ENCODE measurements around the gene COL5A2.

COL5A2 gene

DNA sequence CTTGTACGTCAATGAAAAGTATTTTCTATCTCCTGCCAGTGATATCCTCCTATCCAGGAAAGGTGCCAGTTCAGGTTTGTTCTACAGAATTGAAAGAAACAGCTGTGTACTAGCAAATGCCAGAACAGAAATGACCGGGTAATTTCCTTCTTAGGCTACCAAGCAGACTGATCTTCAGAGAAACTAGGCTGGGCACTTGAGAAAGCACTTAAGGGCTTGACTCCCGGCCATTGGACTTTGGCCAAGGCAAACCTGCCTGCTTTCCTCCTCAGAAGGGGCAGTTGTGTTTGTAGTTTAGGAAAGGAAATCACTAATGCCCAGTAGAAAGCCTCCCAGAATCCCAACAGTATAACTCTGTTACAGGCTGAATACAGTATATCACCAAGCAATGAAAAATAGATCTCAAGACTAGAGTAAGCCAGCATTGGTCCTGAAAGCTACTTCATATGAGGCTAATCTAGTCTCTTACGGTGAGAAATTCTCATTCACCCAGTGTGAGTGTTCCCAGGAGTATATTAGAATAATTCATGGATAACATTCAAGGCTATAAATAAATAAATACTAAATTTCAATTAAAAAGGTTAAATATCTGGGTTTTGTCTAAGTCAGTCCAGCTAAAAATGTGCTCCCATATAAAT is 43.0 kb upstream of the COL5A2 start:
- no peak overlapping the region for H3K27ac ChIP-seq (ENCODE audit: low read depth, low read length)
- H4K20me1 ChIP-seq (ENCODE audit: low read depth, low read length) = no peaks in the 10 kb centered on the region
- no peaks in the 10 kb centered on the region for H3K36me3 ChIP-seq (ENCODE audit: low read length)
- H3K9me3 ChIP-seq (ENCODE audit: insufficient read depth, low read length) = no peaks in the 10 kb centered on the region
- H3K79me2 ChIP-seq (ENCODE audit: insufficient read depth, low read length) = no peaks in the 10 kb centered on the region
- H3K9me2 ChIP-seq (replicated peaks; ENCODE audit: insufficient read depth, low read length) = no peaks in the 10 kb centered on the region
- no peak overlapping the region for H3K4me2 ChIP-seq (ENCODE audit: low read depth, low read length, poor library complexity, severe bottlenecking)
- H3K4me3 ChIP-seq (ENCODE audit: insufficient read depth, low read length, poor library complexity, severe bottlenecking) = no peak overlapping the region
- H3F3A ChIP-seq (ENCODE audit: insufficient read depth) = no peaks in the 10 kb centered on the region
- TF ChIP-seq EZH2phosphoT487 (conservative IDR thresholded peaks at IDR 0.05; ENCODE audit: low read length) = no peak
- TF ChIP-seq, protein P1, sequence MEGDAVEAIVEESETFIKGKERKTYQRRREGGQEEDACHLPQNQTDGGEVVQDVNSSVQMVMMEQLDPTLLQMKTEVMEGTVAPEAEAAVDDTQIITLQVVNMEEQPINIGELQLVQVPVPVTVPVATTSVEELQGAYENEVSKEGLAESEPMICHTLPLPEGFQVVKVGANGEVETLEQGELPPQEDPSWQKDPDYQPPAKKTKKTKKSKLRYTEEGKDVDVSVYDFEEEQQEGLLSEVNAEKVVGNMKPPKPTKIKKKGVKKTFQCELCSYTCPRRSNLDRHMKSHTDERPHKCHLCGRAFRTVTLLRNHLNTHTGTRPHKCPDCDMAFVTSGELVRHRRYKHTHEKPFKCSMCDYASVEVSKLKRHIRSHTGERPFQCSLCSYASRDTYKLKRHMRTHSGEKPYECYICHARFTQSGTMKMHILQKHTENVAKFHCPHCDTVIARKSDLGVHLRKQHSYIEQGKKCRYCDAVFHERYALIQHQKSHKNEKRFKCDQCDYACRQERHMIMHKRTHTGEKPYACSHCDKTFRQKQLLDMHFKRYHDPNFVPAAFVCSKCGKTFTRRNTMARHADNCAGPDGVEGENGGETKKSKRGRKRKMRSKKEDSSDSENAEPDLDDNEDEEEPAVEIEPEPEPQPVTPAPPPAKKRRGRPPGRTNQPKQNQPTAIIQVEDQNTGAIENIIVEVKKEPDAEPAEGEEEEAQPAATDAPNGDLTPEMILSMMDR (IDR thresholded peaks at IDR 0.05; ENCODE audit: insufficient read depth, low read length, poor library complexity, severe bottlenecking) = no peak
- no peak overlapping the region for H3K9ac ChIP-seq (ENCODE audit: low read length)
- no peak overlapping the region for H2AFZ ChIP-seq (ENCODE audit: low read depth, low read length, severe bottlenecking)
- no peaks in the 10 kb centered on the region for H3K27me3 ChIP-seq (ENCODE audit: low read length)

DNA sequence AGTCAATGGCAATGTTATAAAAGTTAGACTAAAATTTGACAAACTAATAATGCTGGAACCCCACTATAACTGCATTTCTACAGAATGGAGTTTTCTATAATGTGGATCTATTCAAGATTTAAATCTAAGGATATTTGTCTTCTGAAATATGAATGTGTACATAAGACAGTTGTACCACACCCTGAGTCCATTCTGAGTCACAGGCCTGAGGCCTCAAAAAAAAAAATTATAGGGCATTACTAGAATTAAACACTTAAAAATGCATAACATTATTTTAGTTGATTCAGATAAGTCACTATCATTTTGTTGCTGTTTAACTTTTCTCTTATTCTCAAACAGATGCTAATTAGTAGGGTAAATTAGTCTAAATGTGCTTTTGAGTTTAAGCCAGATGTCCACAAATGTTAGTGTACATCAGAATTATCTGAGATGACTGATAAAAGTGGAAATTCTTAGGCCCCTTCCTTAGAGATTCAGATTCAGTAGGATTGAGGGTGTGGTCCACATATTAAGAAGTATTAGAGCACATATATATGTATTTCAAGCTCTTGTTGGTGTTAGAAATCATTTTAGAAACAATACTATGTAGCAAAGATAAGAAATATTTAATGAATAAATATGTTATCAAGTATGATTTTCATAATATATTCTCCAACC is 42.4 kb upstream of the COL5A2 start:
- H4K20me1 ChIP-seq (ENCODE audit: low read depth, low read length) = no peaks in the 10 kb centered on the region
- H3F3A ChIP-seq (ENCODE audit: insufficient read depth) = no peaks in the 10 kb centered on the region
- no peak overlapping the region for H2AFZ ChIP-seq (ENCODE audit: low read depth, low read length, severe bottlenecking)
- no peak overlapping the region for H3K27ac ChIP-seq (ENCODE audit: low read depth, low read length)
- H3K27me3 ChIP-seq (ENCODE audit: low read length) = no peaks in the 10 kb centered on the region
- H3K9ac ChIP-seq (ENCODE audit: low read length) = no peak overlapping the region
- H3K4me3 ChIP-seq (ENCODE audit: insufficient read depth, low read length, poor library complexity, severe bottlenecking) = no peak overlapping the region
- H3K79me2 ChIP-seq (ENCODE audit: insufficient read depth, low read length) = no peaks in the 10 kb centered on the region
- no peaks in the 10 kb centered on the region for H3K36me3 ChIP-seq (ENCODE audit: low read length)
- H3K9me3 ChIP-seq (ENCODE audit: insufficient read depth, low read length) = no peaks in the 10 kb centered on the region
- H3K4me2 ChIP-seq (ENCODE audit: low read depth, low read length, poor library complexity, severe bottlenecking) = no peak overlapping the region
- TF ChIP-seq, protein P1 (IDR thresholded peaks at IDR 0.05; ENCODE audit: insufficient read depth, low read length, poor library complexity, severe bottlenecking) = no peak
- TF ChIP-seq EZH2phosphoT487 (conservative IDR thresholded peaks at IDR 0.05; ENCODE audit: low read length) = no peak
- H3K9me2 ChIP-seq (replicated peaks; ENCODE audit: insufficient read depth, low read length) = no peaks in the 10 kb centered on the region

DNA sequence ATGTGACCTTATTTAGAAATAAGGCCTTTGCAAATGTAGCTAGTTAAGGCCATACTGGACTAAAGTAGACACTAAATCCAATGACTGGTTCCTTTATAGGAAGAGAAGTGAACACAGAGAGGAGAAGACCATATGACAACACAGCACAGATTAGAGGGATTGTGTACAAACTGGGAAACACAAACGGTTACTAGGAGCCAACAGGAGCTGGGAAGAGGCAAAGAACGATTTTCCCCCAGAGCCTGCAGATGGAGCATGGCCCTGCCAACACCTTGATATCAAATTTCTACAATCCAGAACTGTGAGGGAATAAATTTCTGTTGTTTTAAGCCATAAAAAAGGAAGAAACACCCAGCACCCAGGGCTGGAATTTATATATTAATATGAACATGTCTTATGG is 38.7 kb upstream of the COL5A2 start:
- H3K27me3 ChIP-seq (ENCODE audit: low read length) = no peaks in the 10 kb centered on the region
- H4K20me1 ChIP-seq (ENCODE audit: low read depth, low read length) = no peaks in the 10 kb centered on the region
- no peaks in the 10 kb centered on the region for H3K9me3 ChIP-seq (ENCODE audit: insufficient read depth, low read length)
- H3K9ac ChIP-seq (ENCODE audit: low read length) = no peak overlapping the region
- H2AFZ ChIP-seq (ENCODE audit: low read depth, low read length, severe bottlenecking) = no peak overlapping the region
- no peaks in the 10 kb centered on the region for H3K36me3 ChIP-seq (ENCODE audit: low read length)
- H3K4me3 ChIP-seq (ENCODE audit: insufficient read depth, low read length, poor library complexity, severe bottlenecking) = no peak overlapping the region
- H3K27ac ChIP-seq (ENCODE audit: low read depth, low read length) = no peak overlapping the region
- H3K4me2 ChIP-seq (ENCODE audit: low read depth, low read length, poor library complexity, severe bottlenecking) = no peak overlapping the region
- no peak for TF ChIP-seq EZH2phosphoT487 (conservative IDR thresholded peaks at IDR 0.05; ENCODE audit: low read length)
- TF ChIP-seq, protein P1 (IDR thresholded peaks at IDR 0.05; ENCODE audit: insufficient read depth, low read length, poor library complexity, severe bottlenecking) = no peak
- H3K79me2 ChIP-seq (ENCODE audit: insufficient read depth, low read length) = no peaks in the 10 kb centered on the region
- H3K9me2 ChIP-seq (replicated peaks; ENCODE audit: insufficient read depth, low read length) = no peaks in the 10 kb centered on the region
- H3F3A ChIP-seq (ENCODE audit: insufficient read depth) = no peaks in the 10 kb centered on the region
